HepG2 (cell line): Measurements from ENCODE around the gene EDNRB.
"Not testable (repeated sequence)": the region's sequence is repeated elsewhere in the genome, so short reads cannot be mapped to it uniquely, and the experiment has no call there.

Experiments
- CBX5 ChIP-seq: sonication (generic); formaldehyde crosslinking; IDR thresholded peaks from 2 replicates; pipeline ENCODE4 v1.4.0; 2020; ENCODE audit warnings: missing genetic modification reagents, borderline replicate concordance
- CSRNP1 ChIP-seq: sonication (generic); formaldehyde crosslinking; IDR thresholded peaks from 2 replicates; pipeline ENCODE4 v1.8.1; 2023; ENCODE audit warnings: mild to moderate bottlenecking, missing genetic modification reagents
- CTCF ChIP-seq: sonication (generic); formaldehyde crosslinking; IDR thresholded peaks from 2 replicates; pipeline ENCODE4 v1.5.0; 2020; ENCODE audit warnings: mild to moderate bottlenecking, missing genetic modification reagents, moderate library complexity
- EZH2 ChIP-seq: conservative IDR thresholded peaks from 2 replicates; pipeline ENCODE4 v1.6.1; 2012; ENCODE audit warnings: mild to moderate bottlenecking, low read depth, low read length, moderate library complexity
- GATAD2A ChIP-seq: IDR thresholded peaks from 2 replicates; pipeline ENCODE4 v1.6.1; 2016
- HOMEZ ChIP-seq: IDR thresholded peaks from 2 replicates; pipeline ENCODE4 v1.6.1; 2016; ENCODE audit warnings: low read depth
- JUN ChIP-seq: sonication (generic); formaldehyde crosslinking; IDR thresholded peaks from 2 replicates; pipeline ENCODE4 v1.4.0; 2020; ENCODE audit warnings: mild to moderate bottlenecking, missing genetic modification reagents
- POLR2A ChIP-seq, 2 experiments: IDR thresholded peaks; 2 replicates each; pipeline ENCODE4 v1.6.1; 2011; ENCODE audit warnings: low read depth in 2 of 2, low read length in 2 of 2, mild to moderate bottlenecking in 1 of 2, moderate library complexity in 1 of 2; ENCODE audit not compliant: insufficient read depth in 1 of 2
- SMAD1 ChIP-seq: sonication (generic); formaldehyde crosslinking; IDR thresholded peaks from 2 replicates; pipeline ENCODE4 v1.4.0; 2020; ENCODE audit warnings: missing genetic modification reagents, low read depth, mild to moderate bottlenecking, borderline replicate concordance
- USF2 ChIP-seq, 2 experiments: sonication (generic) in 1 of 2; formaldehyde crosslinking in 1 of 2; IDR thresholded peaks; 2 replicates each; pipeline versions ENCODE4 v1.5.1 to v1.6.1; 2011 to 2020; ENCODE audit warnings: borderline replicate concordance in 1 of 2, low read depth in 1 of 2, low read length in 1 of 2, mild to moderate bottlenecking in 1 of 2, missing genetic modification reagents in 1 of 2, moderate library complexity in 1 of 2
- ZNF589 ChIP-seq: sonication (generic); formaldehyde crosslinking; conservative IDR thresholded peaks from 2 replicates; pipeline ENCODE4 v1.8.0; 2022; ENCODE audit warnings: mild to moderate bottlenecking, moderate library complexity, missing genetic modification reagents
- ZNF883 ChIP-seq: sonication (generic); formaldehyde crosslinking; IDR thresholded peaks from 2 replicates; pipeline ENCODE4 v1.5.1; 2020; ENCODE audit warnings: mild to moderate bottlenecking, missing genetic modification reagents; ENCODE audit errors: not compliant biosample characterization

- not testable (repeated sequence) for TF ChIP-seq USF2 (IDR thresholded peaks at IDR 0.05; ENCODE audit: low read depth, low read length); USF2 (CRISPR knock-in tag; IDR thresholded peaks at IDR 0.05; ENCODE audit: borderline replicate concordance); ZNF589 (CRISPR knock-in tag); ZNF883 (CRISPR knock-in tag); JUN (CRISPR knock-in tag); POLR2A (IDR thresholded peaks at IDR 0.05; ENCODE audit: insufficient read depth in 1 of 2, low read depth in 2 of 2, low read length in 2 of 2); CBX5 (CRISPR knock-in tag); SMAD1 (CRISPR knock-in tag); HOMEZ; CSRNP1; GATAD2A (CRISPR knock-in tag); EZH2; CTCF (CRISPR knock-in tag)
Observed at GRCh38 chr13:77848050-77848449, 70.6 kb downstream of the EDNRB start.
